DOHH2 (cell line): ENCODE data around the gene CFAP57.

Experiments
- H3F3A ChIP-seq: fragments of 200-600 bp; sonication (generic), shearing (Covaris generic); 2 replicates; pipeline ENCODE4 v1.6.0; 2016; ENCODE audit warnings: antibody characterized with exemption, mild to moderate bottlenecking; ENCODE audit not compliant: control insufficient read depth, insufficient read depth
- H3K27ac ChIP-seq: fragments of 200-600 bp; sonication (generic); 2 replicates; pipeline ENCODE4 v1.5.1; 2014; ENCODE audit warnings: low read depth, mild to moderate bottlenecking, low read length, moderate library complexity
- H3K27me3 ChIP-seq: fragments of 200-600 bp; sonication (generic); 2 replicates; pipeline ENCODE4 v1.6.1; 2014; ENCODE audit warnings: mild to moderate bottlenecking, low read length, mixed read lengths; ENCODE audit not compliant: control insufficient read depth
- H3K36me3 ChIP-seq: fragments of 200-600 bp; sonication (generic); 2 replicates; pipeline ENCODE4 v1.6.1; 2014; ENCODE audit warnings: mild to moderate bottlenecking, low read length, moderate library complexity, mixed read lengths; ENCODE audit not compliant: control insufficient read depth
- H3K4me1 ChIP-seq: fragments of 200-600 bp; sonication (generic); 2 replicates; pipeline ENCODE4 v1.6.1; 2014; ENCODE audit warnings: mild to moderate bottlenecking, low read length, mixed read lengths; ENCODE audit not compliant: control insufficient read depth
- H3K4me2 ChIP-seq: fragments of 200-600 bp; sonication (generic); 2 replicates; pipeline ENCODE4 v1.6.0; 2014; ENCODE audit warnings: mild to moderate bottlenecking, low read length, moderate library complexity
- H3K4me3 ChIP-seq: fragments of 200-600 bp; sonication (generic); 2 replicates; pipeline ENCODE4 v1.5.1; 2014; ENCODE audit warnings: mild to moderate bottlenecking, low read length, mixed read lengths
- H3K79me2 ChIP-seq: fragments of 200-600 bp; sonication (generic); 2 replicates; pipeline ENCODE4 v1.6.1; 2014; ENCODE audit warnings: mild to moderate bottlenecking, low read length, mixed read lengths; ENCODE audit not compliant: control insufficient read depth
- H3K9me2 ChIP-seq: fragments of 200-600 bp; sonication (generic); replicated peaks from 2 replicates; pipeline ENCODE4 v1.6.1; 2014; ENCODE audit warnings: mild to moderate bottlenecking, low read length, mixed read lengths; ENCODE audit not compliant: control insufficient read depth
- H3K9me3 ChIP-seq: fragments of 200-600 bp; sonication (generic); 2 replicates; pipeline ENCODE4 v1.6.1; 2014; ENCODE audit warnings: antibody characterized with exemption, low read length, mixed read lengths; ENCODE audit not compliant: control insufficient read depth, insufficient read depth
- H4K20me1 ChIP-seq: fragments of 200-600 bp; sonication (generic); 2 replicates; pipeline ENCODE4 v1.6.0; 2014; ENCODE audit warnings: low read depth, mild to moderate bottlenecking, antibody characterized with exemption, low read length, moderate library complexity; ENCODE audit not compliant: control insufficient read depth, insufficient read depth
- EZH2phosphoT487 ChIP-seq: fragments of 200-600 bp; sonication (generic); IDR thresholded peaks from 2 replicates; pipeline ENCODE4 v1.6.1; 2017; ENCODE audit warnings: borderline replicate concordance, mild to moderate bottlenecking, antibody characterized with exemption, low read length, moderate library complexity, mixed read lengths
- TF ChIP-seq, protein P1 (sequence below): fragments of 200-600 bp; sonication (generic); IDR thresholded peaks from one replicate; pipeline ENCODE4 v1.5.1; 2014; ENCODE audit warnings: antibody characterized with exemption, mild to moderate bottlenecking, low read depth, low read length; ENCODE audit not compliant: poor library complexity, severe bottlenecking

Gene CFAP57

DNA sequence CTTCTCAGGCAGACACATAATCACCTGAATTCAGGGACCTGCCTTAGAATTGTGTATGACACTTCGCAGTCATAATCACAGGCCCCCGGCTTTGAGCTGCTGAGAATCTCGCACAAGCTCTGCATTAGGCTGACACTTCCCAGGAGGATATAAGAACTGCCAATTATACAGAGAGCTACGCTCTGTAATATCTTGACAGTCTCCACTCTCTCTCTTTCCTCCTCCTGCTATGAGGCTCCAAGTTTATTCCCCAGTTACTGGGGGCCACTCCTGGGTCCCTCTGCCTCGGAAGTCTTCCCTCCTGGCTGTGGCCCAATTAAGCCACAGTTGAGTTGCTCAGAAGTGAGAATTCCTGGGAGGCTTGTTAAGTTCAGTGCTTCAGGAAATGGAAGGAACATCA, 42.7 kb upstream of the CFAP57 start:
- Histone ChIP-seq H3K4me1 (no peaks in the 10 kb centered on the region), H3K27me3 (peaks cover 10% of the 10 kb centered on the region), H3K9me3 (no peaks in the 10 kb centered on the region), H3K9me2 (no peaks in the 10 kb centered on the region), H3K27ac (no peak overlapping the region), H3K79me2 (no peaks in the 10 kb centered on the region), H3K36me3 (no peaks in the 10 kb centered on the region), H3K4me3 (no peak overlapping the region), H4K20me1 (no peaks in the 10 kb centered on the region), H3F3A (no peaks in the 10 kb centered on the region), H3K4me2 (no peak overlapping the region)
- no peak for TF ChIP-seq EZH2phosphoT487
- TF ChIP-seq, protein P1, sequence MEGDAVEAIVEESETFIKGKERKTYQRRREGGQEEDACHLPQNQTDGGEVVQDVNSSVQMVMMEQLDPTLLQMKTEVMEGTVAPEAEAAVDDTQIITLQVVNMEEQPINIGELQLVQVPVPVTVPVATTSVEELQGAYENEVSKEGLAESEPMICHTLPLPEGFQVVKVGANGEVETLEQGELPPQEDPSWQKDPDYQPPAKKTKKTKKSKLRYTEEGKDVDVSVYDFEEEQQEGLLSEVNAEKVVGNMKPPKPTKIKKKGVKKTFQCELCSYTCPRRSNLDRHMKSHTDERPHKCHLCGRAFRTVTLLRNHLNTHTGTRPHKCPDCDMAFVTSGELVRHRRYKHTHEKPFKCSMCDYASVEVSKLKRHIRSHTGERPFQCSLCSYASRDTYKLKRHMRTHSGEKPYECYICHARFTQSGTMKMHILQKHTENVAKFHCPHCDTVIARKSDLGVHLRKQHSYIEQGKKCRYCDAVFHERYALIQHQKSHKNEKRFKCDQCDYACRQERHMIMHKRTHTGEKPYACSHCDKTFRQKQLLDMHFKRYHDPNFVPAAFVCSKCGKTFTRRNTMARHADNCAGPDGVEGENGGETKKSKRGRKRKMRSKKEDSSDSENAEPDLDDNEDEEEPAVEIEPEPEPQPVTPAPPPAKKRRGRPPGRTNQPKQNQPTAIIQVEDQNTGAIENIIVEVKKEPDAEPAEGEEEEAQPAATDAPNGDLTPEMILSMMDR = no peak

DNA sequence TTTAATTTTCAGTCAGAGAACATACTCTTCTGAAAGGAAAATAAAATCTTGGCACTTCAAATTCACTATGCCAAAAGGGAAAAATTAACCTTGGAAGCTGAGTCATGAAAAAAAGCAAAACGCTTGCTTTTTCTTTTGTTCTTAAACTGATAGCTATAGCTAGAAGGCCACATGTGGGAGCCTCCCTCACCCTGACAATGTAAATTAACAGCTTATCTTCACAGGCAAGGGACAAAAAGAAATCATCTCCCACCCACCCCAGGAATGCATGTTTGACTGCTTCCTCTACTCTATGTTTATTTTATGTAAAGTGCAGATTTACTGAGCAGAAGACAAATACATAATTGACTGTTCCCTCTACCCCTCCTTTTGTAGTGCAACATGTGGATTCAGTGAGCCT, 38.1 kb upstream of the CFAP57 start:
- no peaks in the 10 kb centered on the region for H3K4me1 ChIP-seq
- no peaks in the 10 kb centered on the region for H3K9me2 ChIP-seq
- TF ChIP-seq, protein P1 = no peak
- TF ChIP-seq EZH2phosphoT487 = no peak
- H3K79me2 ChIP-seq = no peaks in the 10 kb centered on the region
- H3K36me3 ChIP-seq = no peaks in the 10 kb centered on the region
- no peaks in the 10 kb centered on the region for H3K9me3 ChIP-seq
- H3K4me3 ChIP-seq = no peak overlapping the region
- H3K27me3 ChIP-seq = peaks cover 17% of the 10 kb centered on the region
- H3F3A ChIP-seq = no peaks in the 10 kb centered on the region
- H3K4me2 ChIP-seq = no peak overlapping the region
- H3K27ac ChIP-seq = no peak overlapping the region
- no peaks in the 10 kb centered on the region for H4K20me1 ChIP-seq

DNA sequence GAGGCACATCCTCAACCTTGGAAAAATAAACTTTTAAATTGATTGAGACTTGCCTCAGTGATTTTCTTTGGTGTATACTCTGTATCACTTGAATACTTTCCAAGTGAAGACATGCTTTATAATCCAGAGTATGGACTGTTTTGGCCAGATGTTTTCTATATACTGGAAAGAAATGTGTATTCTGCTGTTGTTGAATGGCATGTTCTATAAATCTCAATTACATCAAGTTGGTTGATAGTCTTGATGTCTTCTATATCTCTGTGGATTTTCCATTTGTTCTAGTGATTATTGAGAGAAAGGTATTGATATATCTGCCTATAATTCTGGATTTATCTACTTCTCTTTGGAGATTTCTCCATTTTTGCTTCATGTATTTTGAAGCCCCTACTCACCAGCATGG, 37.5 kb upstream of the CFAP57 start:
- Histone ChIP-seq H3K36me3 (no peaks in the 10 kb centered on the region), H3K4me1 (no peaks in the 10 kb centered on the region), H3K4me2 (no peak overlapping the region), H3K9me2 (no peaks in the 10 kb centered on the region), H3K79me2 (no peaks in the 10 kb centered on the region), H3K4me3 (no peak overlapping the region), H3F3A (no peaks in the 10 kb centered on the region), H3K27me3 (peaks cover 17% of the 10 kb centered on the region), H3K9me3 (no peaks in the 10 kb centered on the region), H4K20me1 (no peaks in the 10 kb centered on the region), H3K27ac (no peak overlapping the region)
- TF ChIP-seq, protein P1 = no peak
- TF ChIP-seq EZH2phosphoT487 = no peak
